Activated CD8-positive, alpha-beta memory T cell treated with anti-CD3 and anti-CD28 coated beads for 4 hours (primary cell): ENCODE measurements around the gene TMPRSS13.
"Not testable (repeated sequence)": the region's sequence is repeated elsewhere in the genome, so short reads cannot be mapped to it uniquely, and the experiment has no call there.

Experiments
- DNase-seq, 2 donors: peaks; one replicate each; pipeline ENCODE4 v3.0.0-alpha.2; 2020; ENCODE audit warnings: low read depth in 2 of 2

TMPRSS13 gene

GRCh38 chr11:117872975-117873827, 56.0 kb downstream of the TMPRSS13 start:
- no peak for DNase-seq

- no peak for DNase-seq
Observed at GRCh38 chr11:117872420-117872961, 56.7 kb downstream of the TMPRSS13 start.

- no peak for DNase-seq
Observed at GRCh38 chr11:117871784-117872183, 57.4 kb downstream of the TMPRSS13 start.

GRCh38 chr11:117871160-117871559, 58.0 kb downstream of the TMPRSS13 start:
- no peak for DNase-seq

- DNase-seq: no peak
Observed at GRCh38 chr11:117870103-117870952, 58.9 kb downstream of the TMPRSS13 start.

- DNase-seq: no peak
Observed at GRCh38 chr11:117869604-117870003, 59.6 kb downstream of the TMPRSS13 start.

- no peak for DNase-seq
Observed at GRCh38 chr11:117868815-117869561, 60.2 kb downstream of the TMPRSS13 start.

- no peak for DNase-seq
Observed at GRCh38 chr11:117868088-117868487, 61.1 kb downstream of the TMPRSS13 start.

- no peak for DNase-seq
Observed at GRCh38 chr11:117866526-117866925, 62.7 kb downstream of the TMPRSS13 start.

- not testable (repeated sequence) for DNase-seq
Observed at GRCh38 chr11:117865546-117865945, 63.7 kb downstream of the TMPRSS13 start.

- no peak for DNase-seq
Observed at GRCh38 chr11:117863383-117863782, 65.8 kb downstream of the TMPRSS13 start.

GRCh38 chr11:117862753-117863152, 66.4 kb downstream of the TMPRSS13 start:
- DNase-seq: no peak

- DNase-seq: no peak
Observed at GRCh38 chr11:117862019-117862725, 67.0 kb downstream of the TMPRSS13 start.

- DNase-seq: no peak
Observed at GRCh38 chr11:117861151-117862018, 67.8 kb downstream of the TMPRSS13 start.

- DNase-seq: no peak
Observed at GRCh38 chr11:117860139-117860538, 69.1 kb downstream of the TMPRSS13 start.

GRCh38 chr11:117859488-117860112, 69.6 kb downstream of the TMPRSS13 start:
- no peak for DNase-seq

GRCh38 chr11:117859061-117859460, 70.1 kb downstream of the TMPRSS13 start:
- no peak for DNase-seq

GRCh38 chr11:117857734-117858414, 71.3 kb downstream of the TMPRSS13 start:
- DNase-seq: no peak
